Measurements from ENCODE around the gene ZNF460. TPM values are rescaled to one million over a fixed set of nuclear protein-coding genes. Genes with fewer than 3 reads are reported as not detected.

ZNF460 gene
- polyA plus RNA-seq, 3 donors: 2.8 to 4.5 (median 3.5) TPM

DNA sequence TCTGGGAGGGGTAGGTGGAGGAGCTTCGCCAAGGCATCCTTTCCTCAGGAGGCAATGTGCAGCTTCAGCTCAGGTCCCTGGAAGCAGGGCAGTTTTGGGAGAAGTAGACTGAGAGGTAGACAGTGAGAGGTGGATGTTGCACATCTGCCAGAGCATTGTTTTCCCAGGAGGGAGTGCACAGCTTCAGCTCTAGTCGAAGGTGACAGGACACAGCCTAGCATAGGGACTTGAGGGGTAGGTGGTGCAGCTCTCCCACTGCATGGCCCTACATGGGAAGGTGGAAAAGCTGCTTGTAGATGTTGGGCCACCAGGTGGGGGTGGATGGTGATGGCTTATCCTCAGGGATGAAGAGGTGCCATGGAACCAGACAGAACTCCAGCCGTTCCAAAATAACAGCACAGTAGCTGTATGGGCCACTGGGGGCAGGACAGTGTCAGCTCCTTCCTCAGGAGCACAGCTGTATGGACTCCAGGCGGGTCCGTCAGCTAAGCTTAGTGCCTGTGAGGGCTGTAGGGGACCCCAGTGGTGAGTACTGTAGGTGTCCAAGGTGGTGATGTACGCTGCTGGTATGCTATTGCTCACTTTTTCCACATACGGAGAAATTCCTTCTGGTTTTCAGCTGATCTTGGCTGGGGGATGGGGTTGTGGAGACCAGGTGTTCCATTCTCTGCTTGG, 22.6 kb downstream of the ZNF460 start:
- Histone ChIP-seq H3K4me1 (ENCODE audit: control insufficient read depth in 1 of 2, insufficient read depth in 2 of 2, low read length in 2 of 2) (no peaks in the 10 kb centered on the region), H3K9ac (ENCODE audit: insufficient read depth, low read length, poor library complexity, severe bottlenecking) (no peak overlapping the region), H4K20me1 (ENCODE audit: insufficient read depth, low read length) (no peaks in the 10 kb centered on the region), H3K27me3 (ENCODE audit: control insufficient read depth in 2 of 2, insufficient read depth in 2 of 2, low read length in 2 of 2) (no peaks in the 10 kb centered on the region), H3K4me2 (replicated peaks; ENCODE audit: extremely low read depth, low read length, poor library complexity, severe bottlenecking) (no peak overlapping the region), H3K9me3 (replicated peaks in 1 of 2; ENCODE audit: control insufficient read depth in 1 of 2, insufficient read depth in 1 of 2, low read length in 2 of 2) (no peaks in the 10 kb centered on the region), H3K4me3 (replicated peaks in 1 of 3; ENCODE audit: low read depth in 2 of 3, low read length in 3 of 3) (no peak overlapping the region), H2AFZ (ENCODE audit: insufficient read depth, low read depth, low read length, poor library complexity, severe bottlenecking) (no peak overlapping the region), H3K36me3 (replicated peaks in 1 of 2; ENCODE audit: control insufficient read depth in 1 of 2, insufficient read depth in 2 of 2, low read length in 2 of 2) (peaks cover 5 to 65% of the 10 kb centered on the region in 2 donors), H3K27ac (ENCODE audit: low read depth in 1 of 2, low read length in 2 of 2) (no peak overlapping the region), H3K79me2 (ENCODE audit: insufficient read depth, low read length) (peaks cover 10% of the 10 kb centered on the region)
- H3K27ac Mint-ChIP-seq: no peak overlapping the region
- H3K27me3 Mint-ChIP-seq (ENCODE audit: low read depth in 3 of 3): peaks cover 0 to 2% (median 0%) of the 10 kb centered on the region in 3 donors
- H3K4me1 Mint-ChIP-seq: no peaks in the 10 kb centered on the region
- H3K9me3 Mint-ChIP-seq: peaks cover 0 to 7% (median 1%) of the 10 kb centered on the region in 7 donors
- H3K36me3 Mint-ChIP-seq: peaks cover 27 to 62% of the 10 kb centered on the region in 2 donors
- intact Hi-C loops (cut with micrococcal nuclease): no loop called here
- no peak for DNase-seq
- TF ChIP-seq, protein P1, sequence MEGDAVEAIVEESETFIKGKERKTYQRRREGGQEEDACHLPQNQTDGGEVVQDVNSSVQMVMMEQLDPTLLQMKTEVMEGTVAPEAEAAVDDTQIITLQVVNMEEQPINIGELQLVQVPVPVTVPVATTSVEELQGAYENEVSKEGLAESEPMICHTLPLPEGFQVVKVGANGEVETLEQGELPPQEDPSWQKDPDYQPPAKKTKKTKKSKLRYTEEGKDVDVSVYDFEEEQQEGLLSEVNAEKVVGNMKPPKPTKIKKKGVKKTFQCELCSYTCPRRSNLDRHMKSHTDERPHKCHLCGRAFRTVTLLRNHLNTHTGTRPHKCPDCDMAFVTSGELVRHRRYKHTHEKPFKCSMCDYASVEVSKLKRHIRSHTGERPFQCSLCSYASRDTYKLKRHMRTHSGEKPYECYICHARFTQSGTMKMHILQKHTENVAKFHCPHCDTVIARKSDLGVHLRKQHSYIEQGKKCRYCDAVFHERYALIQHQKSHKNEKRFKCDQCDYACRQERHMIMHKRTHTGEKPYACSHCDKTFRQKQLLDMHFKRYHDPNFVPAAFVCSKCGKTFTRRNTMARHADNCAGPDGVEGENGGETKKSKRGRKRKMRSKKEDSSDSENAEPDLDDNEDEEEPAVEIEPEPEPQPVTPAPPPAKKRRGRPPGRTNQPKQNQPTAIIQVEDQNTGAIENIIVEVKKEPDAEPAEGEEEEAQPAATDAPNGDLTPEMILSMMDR (IDR thresholded peaks at IDR 0.05): no peak
- 69% methylated on average over 5 of the region's 7 CpGs for WGBS (ENCODE audit: insufficient coverage)
- H3K4me3 Mint-ChIP-seq: no peak overlapping the region

DNA sequence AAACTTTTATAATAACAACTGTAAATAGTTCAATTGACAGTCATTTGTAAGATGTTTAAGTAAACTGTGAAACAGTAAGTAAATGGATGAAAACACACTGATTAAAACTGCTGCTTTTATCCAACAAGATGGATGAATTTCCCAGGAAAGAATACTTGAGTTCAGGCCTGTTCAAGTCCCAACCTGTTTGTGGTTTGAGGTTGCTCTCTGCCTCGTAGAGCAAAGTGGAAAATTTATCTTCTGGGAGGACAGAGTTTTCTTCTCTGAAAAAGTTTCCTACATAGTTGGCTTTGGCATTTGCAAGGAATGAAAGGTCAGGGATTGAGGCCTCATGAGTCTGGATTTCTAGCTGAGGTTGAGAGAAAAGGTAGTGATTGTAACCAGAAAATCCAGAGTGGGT, 24.8 kb downstream of the ZNF460 start:
- peaks cover 19 to 41% of the 10 kb centered on the region in 2 donors for H3K36me3 Mint-ChIP-seq
- H3K9me3 Mint-ChIP-seq: peaks cover 0 to 18% (median 12%) of the 10 kb centered on the region in 7 donors
- intact Hi-C loops (cut with micrococcal nuclease): no loop called here

More for the DNA sequence above, 24.8 kb downstream of the ZNF460 start:
- DNase-seq: no peak
- Histone ChIP-seq H2AFZ (ENCODE audit: insufficient read depth, low read depth, low read length, poor library complexity, severe bottlenecking) (no peak overlapping the region), H3K4me3 (replicated peaks in 1 of 3; ENCODE audit: low read depth in 2 of 3, low read length in 3 of 3) (no peak overlapping the region), H3K9me3 (replicated peaks in 1 of 2; ENCODE audit: control insufficient read depth in 1 of 2, insufficient read depth in 1 of 2, low read length in 2 of 2) (peaks cover 0 to 7% of the 10 kb centered on the region in 2 donors), H3K4me2 (replicated peaks; ENCODE audit: extremely low read depth, low read length, poor library complexity, severe bottlenecking) (no peak overlapping the region), H3K27ac (ENCODE audit: low read depth in 1 of 2, low read length in 2 of 2) (no peak overlapping the region), H3K79me2 (ENCODE audit: insufficient read depth, low read length) (peaks cover 6% of the 10 kb centered on the region), H4K20me1 (ENCODE audit: insufficient read depth, low read length) (no peaks in the 10 kb centered on the region), H3K27me3 (ENCODE audit: control insufficient read depth in 2 of 2, insufficient read depth in 2 of 2, low read length in 2 of 2) (no peaks in the 10 kb centered on the region), H3K36me3 (replicated peaks in 1 of 2; ENCODE audit: control insufficient read depth in 1 of 2, insufficient read depth in 2 of 2, low read length in 2 of 2) (peaks cover 0 to 48% of the 10 kb centered on the region in 2 donors), H3K9ac (ENCODE audit: insufficient read depth, low read length, poor library complexity, severe bottlenecking) (no peak overlapping the region), H3K4me1 (ENCODE audit: control insufficient read depth in 1 of 2, insufficient read depth in 2 of 2, low read length in 2 of 2) (no peaks in the 10 kb centered on the region)
- no peaks in the 10 kb centered on the region for H3K4me1 Mint-ChIP-seq
- H3K27ac Mint-ChIP-seq: no peak overlapping the region
- 0% methylated on average over 1 of the region's 1 CpG for WGBS (ENCODE audit: insufficient coverage)
- no peak overlapping the region for H3K4me3 Mint-ChIP-seq
- peaks cover 0 to 2% (median 0%) of the 10 kb centered on the region in 3 donors for H3K27me3 Mint-ChIP-seq (ENCODE audit: low read depth in 3 of 3)
- TF ChIP-seq, protein P1 (IDR thresholded peaks at IDR 0.05): no peak
